Lung (tissue), 12 donors: ENCODE measurements around the gene MRPL47. TPM values are rescaled to one million over a fixed set of nuclear protein-coding genes. Genes with fewer than 3 reads are reported as not detected.
"Not testable (repeated sequence)": the region's sequence is repeated elsewhere in the genome, so short reads cannot be mapped to it uniquely, and the experiment has no call there.

Source experiments
- ATAC-seq: fragments of 200-7000 bp; cut with Tn5 transposase; one replicate; pipeline ENCODE4 v1.9.1; 2020; ENCODE audit warnings: moderate number of reproducible peaks; ENCODE audit not compliant: insufficient read depth, low FRiP score
- DNase-seq, 3 donors: peaks; one replicate each; pipeline ENCODE4 v3.0.0-alpha.2; 2013 to 2017
- H3K27ac ChIP-seq, 2 donors: one replicate each; pipeline ENCODE4 v1.5.1; 2013; ENCODE audit warnings: mild to moderate bottlenecking in 2 of 2, moderate library complexity in 2 of 2, control low read depth in 1 of 2, inconsistent platforms in 1 of 2, low read depth in 1 of 2, low read length in 1 of 2
- H3K27me3 ChIP-seq, 3 donors: one replicate each; pipeline ENCODE4 v1.5.1; 2013; ENCODE audit warnings: low read length in 2 of 3; ENCODE audit not compliant: control insufficient read depth in 3 of 3, insufficient read depth in 3 of 3
- H3K36me3 ChIP-seq, 4 donors: one replicate each; pipeline ENCODE4 v1.5.1; 2013; ENCODE audit warnings: low read length in 4 of 4, mild to moderate bottlenecking in 1 of 4, moderate library complexity in 1 of 4; ENCODE audit not compliant: control insufficient read depth in 4 of 4, insufficient read depth in 4 of 4
- H3K4me1 ChIP-seq, 5 donors: one replicate each; pipeline ENCODE4 v1.5.1; 2013; ENCODE audit warnings: low read length in 5 of 5, mild to moderate bottlenecking in 2 of 5, moderate library complexity in 1 of 5; ENCODE audit not compliant: control insufficient read depth in 5 of 5, insufficient read depth in 5 of 5
- H3K4me3 ChIP-seq: one replicate; pipeline ENCODE4 v1.5.1; 2013; ENCODE audit warnings: mild to moderate bottlenecking, control low read depth, moderate library complexity
- H3K9ac ChIP-seq, 2 donors: one replicate each; pipeline ENCODE4 v1.5.1; 2013; ENCODE audit warnings: low read length in 2 of 2, control low read depth in 1 of 2; ENCODE audit not compliant: insufficient read depth in 1 of 2
- H3K9me3 ChIP-seq, 4 donors: one replicate each; pipeline ENCODE4 v1.5.1; 2013; ENCODE audit warnings: low read length in 3 of 4, mild to moderate bottlenecking in 1 of 4, moderate library complexity in 1 of 4; ENCODE audit not compliant: control insufficient read depth in 4 of 4, insufficient read depth in 3 of 4
- CTCF ChIP-seq: IDR thresholded peaks from 2 replicates; pipeline ENCODE4 v1.5.1; 2012; ENCODE audit warnings: mild to moderate bottlenecking; ENCODE audit errors: control extremely low read depth, extremely low read depth
- WGBS, 2 donors: extraction: QIAGEN DNeasy Blood & Tissue Kit; methylation state at CpG; one replicate each; pipeline ENCODE4 v1.1.7; 2013; 5-methylcytosine and 5-hydroxymethylcytosine counted together
- polyA plus RNA-seq, 2 donors: library from polyadenylated mRNA; stranded (reverse); fragments of 200-250 nt; gene quantifications; one replicate each; pipeline ENCODE4 v1.2.1, GENCODE V29; 2013
- total RNA-seq, 2 donors: library from RNA; depleted of rRNA in 1 of 2; stranded (reverse); fragments of >200 nt in 1 of 2; gene quantifications; one replicate each; pipeline ENCODE4 v1.2.1, GENCODE V29; 2014 to 2021
- donor health status: control.
- donor health status: control.
- donor health status: Bipolar disorder and iron deficiency.
- donor health status: healthy.
- donor health status: DM: yes; HTN: yes; CAD: no.

MRPL47 gene
- total and polyA plus RNA-seq, 4 donors: 24.3 to 92.8 (median 28.8) TPM

GRCh38 chr3:179651687-179652446, 47.4 kb upstream of the MRPL47 start:
- no peaks in the 10 kb centered on the region for H3K36me3 ChIP-seq
- H3K9me3 ChIP-seq: no peaks in the 10 kb centered on the region
- 46 to 50% methylated on average over 11 of the region's 11 CpGs for WGBS, 2 donors
- no peak for ATAC-seq
- TF ChIP-seq CTCF: no peak
- peak overlapping the region in 1 of 2 donors; percentile 85 for H3K9ac ChIP-seq
- H3K4me3 ChIP-seq: no peak overlapping the region
- peak overlapping the region; percentile 86 to 93 for H3K27ac ChIP-seq
- DNase-seq: no peak
- peaks cover 0 to 10% (median 4%) of the 10 kb centered on the region in 5 donors for H3K4me1 ChIP-seq
- H3K27me3 ChIP-seq: no peaks in the 10 kb centered on the region

GRCh38 chr3:179646177-179646576, 41.7 kb upstream of the MRPL47 start:
- no peak for TF ChIP-seq CTCF
- DNase-seq (no peak), ATAC-seq (no peak)
- no peaks in the 10 kb centered on the region for H3K36me3 ChIP-seq
- H3K9me3 ChIP-seq: no peaks in the 10 kb centered on the region
- no peak overlapping the region for H3K9ac ChIP-seq
- H3K4me1 ChIP-seq: peaks cover 0 to 3% (median 0%) of the 10 kb centered on the region in 5 donors
- H3K27ac ChIP-seq: no peak overlapping the region
- no peaks in the 10 kb centered on the region for H3K27me3 ChIP-seq
- WGBS, 2 donors: 85 to 88% methylated on average over 3 of the region's 3 CpGs
- H3K4me3 ChIP-seq: no peak overlapping the region

- not testable (repeated sequence) for H3K27me3 ChIP-seq, H3K4me3 ChIP-seq, DNase-seq, H3K36me3 ChIP-seq, H3K9ac ChIP-seq, H3K27ac ChIP-seq, H3K9me3 ChIP-seq, ATAC-seq, H3K4me1 ChIP-seq
- WGBS, 2 donors: 86 to 91% methylated on average over 8 of the region's 8 CpGs
These were observed 39.4 kb upstream of the MRPL47 start for GRCh38 chr3:179643837-179644236.

- H3K4me3 ChIP-seq: no peak overlapping the region
- no peaks in the 10 kb centered on the region for H3K27me3 ChIP-seq
- H3K4me1 ChIP-seq: peaks cover 0 to 1% (median 0%) of the 10 kb centered on the region in 5 donors
- no peak for TF ChIP-seq CTCF
- H3K36me3 ChIP-seq: no peaks in the 10 kb centered on the region
- no peaks in the 10 kb centered on the region for H3K9me3 ChIP-seq
- ATAC-seq: no peak
- H3K27ac ChIP-seq: no peak overlapping the region
- no peak for DNase-seq
- H3K9ac ChIP-seq: no peak overlapping the region
- WGBS, 2 donors: 91 to 92% methylated on average over 3 of the region's 3 CpGs
These were observed 38.4 kb upstream of the MRPL47 start for GRCh38 chr3:179642871-179643270.
